GM23248 (cell line): ENCODE measurements around the gene MCF2L. TPM values are rescaled to one million over a fixed set of nuclear protein-coding genes. Genes with fewer than 3 reads are reported as not detected.
A peak's percentile ranks its signal among the peaks of the same experiment; 100 is the strongest.

Experiments
- DNase-seq: peaks from one replicate; pipeline ENCODE4 v3.0.0-alpha.2; 2015
- H2AFZ ChIP-seq: fragments of 200-600 bp; sonication (generic); 2 replicates; pipeline ENCODE4 v1.6.1; 2016; ENCODE audit warnings: antibody characterized with exemption
- H3F3A ChIP-seq: fragments of 200-600 bp; sonication (generic); 2 replicates; pipeline ENCODE4 v1.6.1; 2016; ENCODE audit warnings: mild to moderate bottlenecking, antibody characterized with exemption, mixed run types; ENCODE audit not compliant: insufficient read depth
- H3K27ac ChIP-seq: fragments of 200-600 bp; sonication (generic); 2 replicates; pipeline ENCODE4 v1.5.1; 2016; ENCODE audit warnings: mild to moderate bottlenecking
- H3K27me3 ChIP-seq: fragments of 200-600 bp; sonication (generic); replicated peaks from 2 replicates; pipeline ENCODE4 v1.6.1; 2016; ENCODE audit warnings: mild to moderate bottlenecking; ENCODE audit not compliant: insufficient read depth
- H3K36me3 ChIP-seq: fragments of 200-600 bp; sonication (generic); 2 replicates; pipeline ENCODE4 v1.6.1; 2016; ENCODE audit warnings: low read depth, mild to moderate bottlenecking
- H3K4me1 ChIP-seq: fragments of 200-600 bp; sonication (generic); 2 replicates; pipeline ENCODE4 v1.6.1; 2016; ENCODE audit warnings: mild to moderate bottlenecking; ENCODE audit not compliant: insufficient read depth
- H3K4me2 ChIP-seq: fragments of 200-600 bp; sonication (generic); one replicate; pipeline ENCODE4 v1.6.1; 2016; ENCODE audit warnings: mild to moderate bottlenecking; ENCODE audit not compliant: unreplicated experiment
- H3K4me3 ChIP-seq: fragments of 200-600 bp; sonication (generic); 2 replicates; pipeline ENCODE4 v1.5.1; 2016; ENCODE audit warnings: mild to moderate bottlenecking
- H3K79me2 ChIP-seq: fragments of 200-600 bp; sonication (generic); 2 replicates; pipeline ENCODE4 v1.6.1; 2016; ENCODE audit warnings: mild to moderate bottlenecking; ENCODE audit not compliant: insufficient read depth
- H3K9ac ChIP-seq: fragments of 200-600 bp; sonication (generic); 2 replicates; pipeline ENCODE4 v1.6.1; 2016; ENCODE audit warnings: mild to moderate bottlenecking
- H3K9me2 ChIP-seq: fragments of 200-600 bp; sonication (generic); 2 replicates; pipeline ENCODE4 v1.6.1; 2016; ENCODE audit warnings: mixed run types, mild to moderate bottlenecking, moderate library complexity; ENCODE audit not compliant: insufficient read depth
- H3K9me3 ChIP-seq: fragments of 200-600 bp; sonication (generic); one replicate; pipeline ENCODE4 v1.6.1; 2017; ENCODE audit warnings: low read depth
- H4K20me1 ChIP-seq: fragments of 200-600 bp; sonication (generic); 2 replicates; pipeline ENCODE4 v1.6.0; 2016; ENCODE audit not compliant: insufficient read depth
- EZH2 ChIP-seq: fragments of 200-600 bp; sonication (generic); IDR thresholded peaks from 2 replicates; pipeline ENCODE4 v1.6.1; 2018; ENCODE audit warnings: antibody characterized with exemption, mild to moderate bottlenecking; ENCODE audit not compliant: insufficient read depth, poor library complexity, severe bottlenecking
- EZH2phosphoT487 ChIP-seq: fragments of 200-600 bp; sonication (generic); IDR thresholded peaks from 2 replicates; pipeline ENCODE4 v1.6.1; 2018; ENCODE audit warnings: antibody characterized with exemption, moderate library complexity, mild to moderate bottlenecking, low read depth; ENCODE audit not compliant: insufficient read depth
- whole genome bisulfite sequencing, 2 experiments: methylation state at CpG; one replicate each; pipeline ENCODE4 v1.1.6; 2015 to 2017; ENCODE audit warnings: low lambda C conversion rate in 2 of 2, low coverage in 1 of 2; ENCODE audit errors: missing lambda C conversion rate in 2 of 2; 5-methylcytosine and 5-hydroxymethylcytosine counted together
- in situ Hi-C: fragments of 300-500 bp; cut with MboI; formaldehyde crosslinking; loops from 2 replicates; pipeline ENCODE4 v1.15.0; 2020
- polyA plus RNA-seq: library from polyadenylated mRNA; unstranded; fragments of >200 nt; fragmentation: Nextera tagmentation; extraction: Ambion mirVana; gene quantifications from 2 replicates; pipeline ENCODE4 v1.2.1, GENCODE V29; 2016
- total RNA-seq: library from RNA; depleted of rRNA; stranded (reverse); fragments of >200 nt; shearing (Covaris generic); gene quantifications from 2 replicates; pipeline ENCODE4 v1.2.3, GENCODE V29; 2014

Gene MCF2L
- total and polyA plus RNA-seq, 2 experiments from 2014 or later, result not detected

DNA sequence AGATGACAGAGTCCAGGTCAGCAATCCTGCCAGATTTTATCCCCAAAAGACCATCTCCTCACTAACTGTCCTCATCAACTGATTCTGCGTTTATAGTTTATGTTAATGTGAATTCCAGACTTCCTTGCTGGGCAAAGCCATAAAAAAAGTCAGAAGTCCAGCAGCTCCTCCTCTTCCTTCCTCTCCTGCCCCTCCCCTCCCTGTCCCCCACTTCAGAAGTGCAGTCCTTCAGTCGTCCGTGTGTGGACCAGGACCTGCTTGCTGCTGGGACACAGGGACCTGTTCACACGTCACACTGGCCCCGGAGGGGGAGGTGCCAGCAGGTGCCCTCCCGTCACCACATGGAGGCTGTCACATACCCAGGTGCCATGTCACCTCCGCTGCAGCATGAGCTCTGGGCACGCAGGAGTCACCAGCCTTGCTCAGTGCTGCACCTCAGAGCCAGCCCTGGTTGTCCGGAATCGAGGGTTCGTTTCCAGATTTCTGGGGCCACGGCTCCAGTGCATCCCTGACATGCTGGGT lies 4.0 kb upstream of the MCF2L start:
- Histone ChIP-seq H3K4me2 (no peak overlapping the region), H3K9me2 (no peaks in the 10 kb centered on the region), H3K9me3 (no peaks in the 10 kb centered on the region), H3K79me2 (no peaks in the 10 kb centered on the region), H3F3A (no peaks in the 10 kb centered on the region), H3K36me3 (no peaks in the 10 kb centered on the region), H3K27me3 (peaks cover 48% of the 10 kb centered on the region), H4K20me1 (no peaks in the 10 kb centered on the region), H2AFZ (no peak overlapping the region), H3K9ac (no peak overlapping the region), H3K4me3 (no peak overlapping the region), H3K4me1 (no peaks in the 10 kb centered on the region), H3K27ac (no peak overlapping the region)
- TF ChIP-seq EZH2 (no peak), EZH2phosphoT487 (no peak)
- WGBS, 2 experiments, result 44% methylated on average over 12 of the region's 12 CpGs
- in situ Hi-C loops, result no loop called here
- DNase-seq, result no peak

DNA sequence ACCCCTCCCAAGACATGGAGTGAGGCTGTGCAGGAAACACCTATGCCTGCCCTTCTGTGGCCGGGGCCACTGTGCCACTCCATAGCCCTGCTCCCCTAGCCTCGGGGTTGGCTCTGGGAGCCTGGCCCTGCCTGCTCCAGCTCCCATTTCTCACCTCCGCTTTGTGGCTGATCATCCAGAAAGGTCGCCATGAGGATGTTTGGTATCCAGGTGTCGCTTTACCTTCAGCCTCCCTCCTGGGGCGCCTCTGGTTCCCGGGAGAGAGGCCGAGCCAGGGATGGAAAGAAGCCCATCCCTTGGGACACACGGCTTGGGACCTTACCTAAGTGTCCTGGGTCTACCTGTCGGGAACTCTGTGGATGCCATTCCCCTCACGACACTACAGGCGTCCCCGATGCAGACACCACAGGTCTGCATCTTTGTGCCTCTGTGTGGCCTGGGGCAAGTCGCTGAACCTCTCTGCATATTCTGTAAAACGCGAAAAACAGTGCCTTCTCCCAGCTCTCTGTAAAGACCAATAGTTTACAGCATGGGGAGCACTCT lies 3.4 kb upstream of the MCF2L start:
- Histone ChIP-seq H3K9ac (no peak overlapping the region), H3K27me3 (peaks cover 54% of the 10 kb centered on the region), H3K4me1 (no peaks in the 10 kb centered on the region)

DNA sequence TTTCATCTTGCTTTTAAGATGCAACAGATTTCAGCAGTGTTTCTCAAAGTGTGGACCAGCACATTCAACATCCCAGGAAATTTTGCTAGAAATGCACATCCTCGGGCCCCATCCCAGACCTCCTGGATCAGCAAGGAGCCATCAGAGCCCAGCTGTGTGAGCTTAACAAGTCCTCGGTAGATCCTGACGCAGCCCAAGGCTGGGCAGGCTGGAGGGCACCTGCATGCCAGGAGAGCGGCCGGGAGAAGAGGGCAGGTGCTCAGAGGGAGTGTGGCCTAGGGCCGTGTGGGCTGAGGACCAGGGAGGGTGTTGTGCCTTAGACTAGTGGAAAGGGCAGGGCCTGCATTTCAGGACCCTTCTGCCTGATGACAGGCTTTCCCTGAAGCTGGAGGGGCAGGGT lies 2.2 kb upstream of the MCF2L start:
- Histone ChIP-seq H4K20me1 (no peaks in the 10 kb centered on the region), H3K27me3 (peaks cover 65% of the 10 kb centered on the region), H2AFZ (no peak overlapping the region), H3K9ac (no peak overlapping the region), H3K79me2 (no peaks in the 10 kb centered on the region), H3K4me1 (no peaks in the 10 kb centered on the region), H3K36me3 (no peaks in the 10 kb centered on the region), H3K4me2 (no peak overlapping the region), H3K27ac (no peak overlapping the region), H3K4me3 (no peak overlapping the region), H3F3A (no peaks in the 10 kb centered on the region), H3K9me2 (no peaks in the 10 kb centered on the region), H3K9me3 (no peaks in the 10 kb centered on the region)
- TF ChIP-seq EZH2 (no peak), EZH2phosphoT487 (no peak)
- no peak for DNase-seq
- in situ Hi-C loops, result no loop called here
- 43 to 62% methylated on average over 6 of the region's 6 CpGs for WGBS, 2 experiments

More for the DNA sequence above, 3.4 kb upstream of the MCF2L start:
- no peaks in the 10 kb centered on the region for H3F3A ChIP-seq
- H3K4me2 ChIP-seq, result no peak overlapping the region
- no peaks in the 10 kb centered on the region for H3K79me2 ChIP-seq
- no peak for DNase-seq
- no peaks in the 10 kb centered on the region for H4K20me1 ChIP-seq
- H3K9me2 ChIP-seq, result no peaks in the 10 kb centered on the region
- no peaks in the 10 kb centered on the region for H3K9me3 ChIP-seq
- no peak for TF ChIP-seq EZH2
- TF ChIP-seq EZH2phosphoT487, result no peak
- no peak overlapping the region for H3K27ac ChIP-seq
- no peak overlapping the region for H2AFZ ChIP-seq
- H3K36me3 ChIP-seq, result no peaks in the 10 kb centered on the region
- 54 to 57% methylated on average over 16 of the region's 16 CpGs for WGBS, 2 experiments
- in situ Hi-C loops, result no loop called here
- no peak overlapping the region for H3K4me3 ChIP-seq

DNA sequence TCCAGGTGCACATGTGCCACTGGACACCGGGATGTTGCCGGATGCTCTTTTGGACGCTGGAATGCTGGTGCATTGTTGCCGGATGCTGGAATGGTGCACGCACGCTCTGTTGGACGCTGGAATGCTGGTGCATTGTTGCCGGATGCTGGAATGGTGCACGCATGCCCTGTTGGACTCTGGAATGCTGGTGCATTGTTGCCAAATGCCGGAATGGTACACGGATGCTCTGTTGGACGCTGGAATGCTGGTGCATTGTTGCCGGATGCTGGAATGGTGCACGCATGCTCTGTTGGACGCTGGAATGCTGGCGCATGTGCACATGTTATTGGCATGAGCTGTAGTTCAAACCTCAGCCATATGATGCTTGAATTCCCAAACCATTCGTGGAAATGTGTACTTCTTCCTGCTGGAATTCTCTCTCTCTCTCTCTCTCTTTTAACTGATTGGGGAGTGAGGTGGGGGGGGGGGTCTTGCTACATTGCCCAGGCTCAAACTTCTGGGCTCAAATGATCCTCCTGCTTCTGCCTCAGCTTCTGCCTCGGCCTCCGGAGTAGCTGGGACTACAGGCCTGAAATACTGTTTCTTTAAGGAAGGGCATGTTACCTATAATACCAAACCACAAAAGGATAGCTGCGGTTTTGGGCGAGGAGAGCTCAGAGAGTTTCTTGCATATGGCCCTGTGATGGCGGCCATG lies 1.2 kb upstream of the MCF2L start:
- no peaks in the 10 kb centered on the region for H3F3A ChIP-seq
- no peaks in the 10 kb centered on the region for H3K9me2 ChIP-seq
- H3K4me2 ChIP-seq, result no peak overlapping the region
- peaks cover 68% of the 10 kb centered on the region for H3K27me3 ChIP-seq
- WGBS, 2 experiments, result 42 to 45% methylated on average over 22 of the region's 22 CpGs
- H3K9ac ChIP-seq, result no peak overlapping the region
- H3K4me3 ChIP-seq, result no peak overlapping the region
- no peaks in the 10 kb centered on the region for H3K36me3 ChIP-seq
- DNase-seq, result peak; percentile 29
- TF ChIP-seq EZH2phosphoT487 (no peak), EZH2 (no peak)
- no peaks in the 10 kb centered on the region for H3K79me2 ChIP-seq
- no peaks in the 10 kb centered on the region for H3K4me1 ChIP-seq
- no peak overlapping the region for H3K27ac ChIP-seq
- H4K20me1 ChIP-seq, result no peaks in the 10 kb centered on the region
- H2AFZ ChIP-seq, result no peak overlapping the region
- no peaks in the 10 kb centered on the region for H3K9me3 ChIP-seq
- in situ Hi-C loops, result no loop called here
